Right atrium auricular region (tissue), 2 donors: ENCODE results near the gene MEIOC. TPM values are rescaled to one million over a fixed set of nuclear protein-coding genes. Genes with fewer than 3 reads are reported as not detected.
"Not testable (repeated sequence)": the region's sequence is repeated elsewhere in the genome, so short reads cannot be mapped to it uniquely, and the experiment has no call there.

Experiments
- DNase-seq: peaks from one replicate; pipeline ENCODE4 v3.0.0-alpha.2; 2019; ENCODE audit warnings: low spot score
- H3K27ac ChIP-seq, 2 donors: fragments of 200-600 bp; sonication (generic); 1 replicate in 1 of 2; 2 replicates in 1 of 2; pipeline ENCODE4 v1.5.1; 2016 to 2019
- H3K27me3 ChIP-seq, 2 donors: fragments of 200-600 bp; sonication (generic); one replicate each; pipeline versions ENCODE4 v1.5.1 to v1.6.0; 2017 to 2019
- H3K36me3 ChIP-seq: fragments of 200-600 bp; sonication (generic); one replicate; pipeline ENCODE4 v1.5.1; 2016
- H3K4me1 ChIP-seq, 2 donors: fragments of 200-600 bp; sonication (generic); one replicate each; pipeline versions ENCODE4 v1.5.1 to v1.6.0; 2017 to 2019
- H3K4me3 ChIP-seq, 2 donors: fragments of 200-600 bp; sonication (generic); 1 replicate in 1 of 2; 2 replicates in 1 of 2; pipeline ENCODE4 v1.5.1; 2017 to 2019; ENCODE audit warnings: mild to moderate bottlenecking in 1 of 2, moderate library complexity in 1 of 2
- H3K9me3 ChIP-seq, 2 donors: fragments of 200-600 bp; sonication (generic); one replicate each; pipeline ENCODE4 v1.5.1; 2019
- CTCF ChIP-seq, 2 donors: fragments of 200-600 bp; sonication (generic); IDR thresholded peaks; one replicate each; pipeline ENCODE4 v1.5.1; 2019; ENCODE audit warnings: antibody characterized with exemption in 2 of 2
- total RNA-seq, 2 donors: library from RNA; depleted of rRNA; stranded (reverse); fragments of >200 nt; gene quantifications; one replicate each; pipeline ENCODE4 v1.1.0, GENCODE V29; 2016

Gene MEIOC
- total RNA-seq, 2 donors from 2014 or later: 0.44 TPM; not detected in 1

GRCh38 chr17:44688200-44688599, 31.9 kb downstream of the MEIOC start:
- DNase-seq: no peak
- no peak for TF ChIP-seq CTCF (IDR thresholded peaks at IDR 0.05)
- no peaks in the 10 kb centered on the region for H3K9me3 ChIP-seq
- peaks cover 0 to 19% of the 10 kb centered on the region in 2 donors for H3K4me1 ChIP-seq
- H3K27me3 ChIP-seq: no peaks in the 10 kb centered on the region
- H3K36me3 ChIP-seq: peaks cover 5% of the 10 kb centered on the region
- no peak overlapping the region for H3K4me3 ChIP-seq
- no peak overlapping the region for H3K27ac ChIP-seq

GRCh38 chr17:44688675-44689476, 32.6 kb downstream of the MEIOC start:
- H3K4me1 ChIP-seq: peaks cover 0 to 19% of the 10 kb centered on the region in 2 donors
- DNase-seq: no peak
- H3K27me3 ChIP-seq: no peaks in the 10 kb centered on the region
- H3K9me3 ChIP-seq: no peaks in the 10 kb centered on the region
- peak overlapping the region; percentile 82 for H3K27ac ChIP-seq
- peak overlapping the region; percentile 69 to 78 for H3K4me3 ChIP-seq
- TF ChIP-seq CTCF (IDR thresholded peaks at IDR 0.05): no peak
- H3K36me3 ChIP-seq: no peaks in the 10 kb centered on the region

- Histone ChIP-seq H3K27ac (peak within 1 kb of the TSS; percentile 82), H3K4me1 (peaks cover 0 to 19% of the 10 kb centered on the region in 2 donors), H3K27me3 (no peaks in the 10 kb centered on the region), H3K36me3 (no peaks in the 10 kb centered on the region), H3K4me3 (peak within 1 kb of the TSS; percentile 69 to 78), H3K9me3 (no peaks in the 10 kb centered on the region)
- no peak for TF ChIP-seq CTCF (IDR thresholded peaks at IDR 0.05)
- peak; percentile 88 for DNase-seq
Observed at GRCh38 chr17:44689477-44690217, 33.4 kb downstream of the MEIOC start, which contains the start of gene CCDC43. TSS of gene CCDC43 (minus strand) at chr17:44689776. CDS start at chr17:44689753, 23 bp downstream.

- Histone ChIP-seq H3K27ac (peak overlapping the region; percentile 82), H3K4me3 (peak overlapping the region in 1 of 2 donors; percentile 78), H3K4me1 (peaks cover 0 to 19% of the 10 kb centered on the region in 2 donors)
- not testable (repeated sequence) for DNase-seq, H3K36me3 ChIP-seq, H3K9me3 ChIP-seq, H3K27me3 ChIP-seq
Observed at GRCh38 chr17:44690746-44691306, 34.6 kb downstream of the MEIOC start.

GRCh38 chr17:44693609-44694008, 37.3 kb downstream of the MEIOC start:
- Histone ChIP-seq H3K9me3 (no peaks in the 10 kb centered on the region), H3K36me3 (no peaks in the 10 kb centered on the region), H3K27me3 (no peaks in the 10 kb centered on the region), H3K4me1 (peaks cover 0 to 13% of the 10 kb centered on the region in 2 donors), H3K27ac (no peak overlapping the region), H3K4me3 (no peak overlapping the region)
- no peak for DNase-seq
- TF ChIP-seq CTCF (IDR thresholded peaks at IDR 0.05): no peak

- H3K4me1 ChIP-seq, DNase-seq, H3K9me3 ChIP-seq, H3K4me3 ChIP-seq, H3K27ac ChIP-seq, H3K27me3 ChIP-seq, H3K36me3 ChIP-seq: not testable (repeated sequence)
Observed at GRCh38 chr17:44700288-44700687, 44.0 kb downstream of the MEIOC start.
